Measurements from ENCODE around the gene SYT8. TPM values are rescaled to one million over a fixed set of nuclear protein-coding genes. Genes with fewer than 3 reads are reported as not detected.

SYT8 gene
- total and polyA plus RNA-seq, 2 of the 8 experiments (the other 6 are each of a cell fraction or from before 2014, with no cell fraction given) = not detected

GRCh38 chr11:1880746-1881441 lies 46.1 kb downstream of the SYT8 start (continued):
- no peak for TF ChIP-seq ATF3 (IDR thresholded peaks at IDR 0.05; ENCODE audit: insufficient read depth, low read depth, low read length)
- TF ChIP-seq KDM4A (IDR thresholded peaks at IDR 0.05; ENCODE audit: low read depth, low read length, severe bottlenecking) = no peak
- TF ChIP-seq JUN (IDR thresholded peaks at IDR 0.05; ENCODE audit: low read depth, low read length) = no peak
- no peak for TF ChIP-seq TEAD4 (IDR thresholded peaks at IDR 0.05; ENCODE audit: low read depth, low read length)
- no peak for TF ChIP-seq EZH2 (IDR thresholded peaks at IDR 0.05; ENCODE audit: low read depth, low read length, severe bottlenecking)
